ELF-1 (cell line): ENCODE results near the gene NAAA.
A peak's percentile ranks its signal among the peaks of the same experiment; 100 is the strongest.
"Not testable (repeated sequence)": the region's sequence is repeated elsewhere in the genome, so short reads cannot be mapped to it uniquely, and the experiment has no call there.

Experiments
- DNase-seq: peaks from one replicate; pipeline ENCODE4 v3.0.0-alpha.2; 2016; ENCODE audit warnings: low read depth, low spot score

NAAA gene

GRCh38 chr4:75940692-75941253 is at the start of gene NAAA:
NAAA (minus strand) TSS chr4:75941013; CDS start chr4:75940949, 64 bp downstream.
- peak; percentile 91 for DNase-seq

GRCh38 chr4:75989846-75990528 is 49.2 kb upstream of the NAAA start:
- DNase-seq = no peak

GRCh38 chr4:75985116-75985515 is 44.3 kb upstream of the NAAA start:
- no peak for DNase-seq

DNA sequence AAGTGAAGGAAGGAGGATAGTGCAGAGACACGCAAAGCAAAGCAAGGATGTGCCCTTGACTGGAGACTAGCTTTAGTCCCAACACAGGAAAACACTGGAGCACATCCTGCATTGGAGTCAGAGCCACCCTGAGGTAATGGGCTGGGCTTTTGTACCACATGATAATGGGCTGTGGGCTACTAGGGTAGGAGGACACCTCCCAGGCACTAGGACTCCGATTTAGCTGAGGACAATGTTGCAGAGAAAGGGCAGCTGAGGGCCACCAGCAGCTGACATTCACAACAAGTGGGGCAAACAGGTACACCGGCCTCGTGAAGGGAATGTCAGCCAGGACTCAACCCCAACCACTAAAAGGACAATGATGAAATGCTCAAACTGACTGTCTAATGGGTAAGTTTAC is 39.8 kb upstream of the NAAA start:
- DNase-seq = no peak

GRCh38 chr4:75976177-75976576 is 35.4 kb upstream of the NAAA start:
- no peak for DNase-seq

GRCh38 chr4:75973766-75974165 is 33.0 kb upstream of the NAAA start:
- DNase-seq = no peak

DNA sequence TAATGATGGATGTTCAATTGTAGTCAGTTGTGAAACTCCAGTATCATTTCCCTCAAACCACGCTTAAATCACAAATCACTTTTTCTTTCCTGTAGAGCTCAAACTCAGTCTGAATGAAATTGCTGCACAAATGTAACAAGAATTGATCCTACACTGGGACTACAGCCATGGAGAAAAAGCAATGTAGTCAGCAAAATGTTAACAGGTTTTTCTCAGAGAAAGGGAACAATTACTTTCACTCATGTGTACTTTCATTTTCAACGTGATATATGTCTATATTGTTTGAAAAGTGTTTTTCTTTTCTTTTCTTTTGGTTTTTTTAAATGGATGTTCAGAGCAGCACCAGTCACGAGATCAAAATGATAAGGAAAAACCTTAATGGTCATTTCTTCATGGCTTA is 27.3 kb upstream of the NAAA start:
- DNase-seq = no peak

DNA sequence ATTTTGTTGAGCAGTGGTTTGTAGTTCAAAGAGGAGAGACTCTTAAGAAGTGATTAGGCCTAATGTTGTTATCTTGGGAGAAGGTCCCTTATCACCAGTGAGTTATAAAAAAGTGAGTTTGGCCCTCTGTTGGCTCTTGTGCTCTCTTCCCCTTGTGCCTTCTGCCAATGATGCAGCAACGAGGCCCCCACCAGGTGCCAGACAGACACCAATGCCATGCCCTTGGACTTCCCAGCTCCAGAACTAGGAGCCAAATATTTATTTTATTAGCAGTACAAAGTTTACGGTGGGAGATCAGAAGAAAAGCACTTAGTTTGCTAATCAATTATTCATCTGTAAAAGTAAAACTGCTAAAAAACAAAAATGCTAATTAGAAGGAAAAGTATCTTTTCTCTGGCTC is 22.7 kb upstream of the NAAA start:
- DNase-seq = no peak

- DNase-seq = not testable (repeated sequence)
These were observed 21.3 kb upstream of the NAAA start for GRCh38 chr4:75962072-75962471.

DNA sequence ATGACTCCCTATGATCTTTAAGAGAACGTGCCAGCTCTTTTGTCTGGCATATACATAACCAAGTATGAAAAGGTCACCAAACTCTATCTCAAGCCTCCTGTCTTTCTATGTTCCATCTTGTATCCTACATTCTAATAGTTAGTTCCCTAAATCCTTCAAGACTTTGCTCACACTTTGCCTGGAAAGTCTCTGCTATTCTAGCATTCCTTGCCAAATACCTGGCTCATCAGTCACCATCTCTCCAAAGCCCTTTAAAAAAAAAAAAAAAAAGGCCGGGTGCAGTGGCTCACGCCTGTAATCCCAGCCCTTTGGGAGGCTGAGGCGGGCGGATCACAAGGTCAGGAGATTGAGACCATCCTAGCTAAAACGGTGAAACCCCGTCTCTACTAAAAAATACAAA is 17.7 kb upstream of the NAAA start:
- not testable (repeated sequence) for DNase-seq

GRCh38 chr4:75954811-75955210 is 14.0 kb upstream of the NAAA start:
- DNase-seq = not testable (repeated sequence)

DNA sequence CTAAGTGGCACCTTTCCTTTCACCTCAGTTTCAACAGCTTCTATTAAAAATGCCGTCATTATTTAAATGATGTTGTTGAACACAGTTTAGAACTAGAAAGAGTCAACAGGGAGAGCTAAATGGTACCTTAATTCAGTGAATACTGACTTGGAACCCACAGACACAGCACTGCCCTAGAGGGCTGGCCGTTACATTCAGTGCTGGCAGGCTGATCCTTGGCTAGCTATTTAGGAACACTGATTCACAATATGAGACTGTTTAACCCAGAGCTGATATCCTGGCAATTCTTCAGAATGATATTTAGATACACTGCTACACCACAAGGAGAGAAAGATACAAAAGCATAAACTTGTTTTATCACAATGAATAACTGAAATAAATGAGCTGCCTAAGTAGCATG is 12.7 kb upstream of the NAAA start:
- DNase-seq = no peak

GRCh38 chr4:75950213-75950815 is 9.5 kb upstream of the NAAA start:
- no peak for DNase-seq

GRCh38 chr4:75948822-75949444 is 8.1 kb upstream of the NAAA start:
- DNase-seq = no peak

DNA sequence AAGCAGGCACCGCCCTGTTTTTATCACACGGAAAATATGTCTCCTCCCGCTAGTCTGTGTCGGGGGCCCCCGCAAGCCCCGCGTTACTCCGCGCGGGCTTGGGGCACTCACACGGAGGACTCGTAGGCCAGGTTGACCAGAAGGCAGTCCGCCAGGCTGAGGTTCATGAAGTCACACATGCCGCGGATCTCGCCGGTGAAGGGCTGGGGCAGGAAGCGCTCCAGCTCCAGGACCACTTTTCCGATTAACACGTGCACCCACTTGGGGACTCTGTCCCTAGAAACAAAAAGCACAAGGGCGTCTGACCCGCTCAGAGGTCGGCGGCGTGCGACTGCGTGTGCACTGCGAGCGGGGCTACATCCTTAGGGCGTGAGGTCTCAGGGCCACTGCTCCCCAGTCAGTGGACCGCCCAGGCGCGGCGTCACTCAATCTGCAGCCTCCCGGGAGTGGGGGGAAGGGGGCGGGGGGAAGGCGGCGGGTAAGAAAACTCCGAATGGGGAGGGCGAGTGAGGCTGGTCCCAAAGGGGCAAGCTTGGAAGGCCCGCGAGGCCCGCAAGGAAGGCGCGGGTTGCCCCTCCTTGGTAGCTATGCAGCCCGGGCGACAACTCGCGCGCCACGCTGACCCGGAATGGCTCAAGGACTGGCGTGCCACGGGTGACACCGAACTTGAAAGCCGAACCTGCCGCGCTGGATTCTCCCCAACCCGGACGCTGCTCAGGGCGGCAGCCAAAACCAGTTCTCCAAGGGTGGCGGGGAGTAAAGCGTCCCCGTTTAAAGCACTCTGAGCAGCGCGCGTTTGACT is 722 bp downstream of the NAAA start:
- peak; percentile 55 for DNase-seq

DNA sequence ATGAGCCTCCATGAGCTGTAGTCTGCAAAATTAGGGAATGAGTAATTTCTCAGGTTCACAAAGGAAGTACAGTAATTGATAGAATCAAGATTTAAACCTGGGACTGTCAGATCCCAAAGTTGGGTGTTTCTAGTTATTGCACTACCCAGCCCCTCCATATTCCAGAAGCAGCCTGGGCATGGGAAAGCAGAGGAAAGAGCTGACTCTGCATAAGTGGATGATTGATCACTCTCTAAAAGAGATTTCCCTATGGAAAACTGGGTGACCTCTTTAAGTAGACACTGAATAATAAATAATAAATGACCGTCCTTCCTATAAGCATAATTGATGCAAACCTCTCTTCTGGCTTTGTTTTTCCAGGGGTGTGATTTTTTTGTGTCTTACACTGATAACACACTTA is 5.2 kb downstream of the NAAA start:
- no peak for DNase-seq

GRCh38 chr4:75930152-75930551 is 10.7 kb downstream of the NAAA start:
- no peak for DNase-seq

- DNase-seq = peak; percentile 16
These were observed 15.9 kb downstream of the NAAA start for GRCh38 chr4:75924916-75925315.

- DNase-seq = no peak
These were observed 16.4 kb downstream of the NAAA start for GRCh38 chr4:75924309-75924827.

DNA sequence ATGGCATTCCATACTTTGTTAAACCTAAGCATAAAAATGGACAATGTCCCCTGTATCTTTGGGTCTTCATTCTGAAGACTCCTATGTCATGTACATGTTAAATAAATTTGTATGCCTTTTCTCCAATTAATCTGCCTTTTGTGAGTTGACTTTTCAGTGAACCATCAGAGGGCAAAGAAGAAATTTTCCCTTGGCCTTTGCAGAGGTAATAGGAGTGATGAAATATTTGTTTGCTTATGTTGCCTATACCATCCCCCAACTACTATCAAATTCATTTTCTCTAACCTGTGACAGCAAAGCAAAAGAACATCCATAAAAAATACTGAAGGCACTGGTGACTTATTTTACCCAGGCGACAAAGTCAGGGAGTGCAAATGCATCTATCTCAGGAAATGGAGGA is 18.2 kb downstream of the NAAA start:
- no peak for DNase-seq

DNA sequence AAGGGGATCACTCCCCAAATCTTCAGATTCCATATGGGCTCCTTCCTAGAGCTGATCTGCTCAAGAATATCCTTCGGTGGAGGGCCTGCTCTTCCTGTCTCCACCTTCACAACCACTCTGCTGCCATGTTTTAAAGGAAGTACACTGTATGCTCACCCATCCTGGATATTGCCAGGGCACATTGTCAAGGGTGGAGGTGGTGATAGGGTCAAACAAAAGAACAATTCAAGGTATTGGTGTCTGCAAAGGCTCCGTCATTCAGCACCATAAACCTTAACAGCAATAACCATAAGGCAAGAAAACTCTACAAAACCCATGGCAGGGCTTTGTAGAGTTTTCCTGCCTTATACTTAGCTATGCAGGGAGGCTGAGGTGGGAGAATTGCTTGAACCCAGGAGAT is 18.9 kb downstream of the NAAA start:
- no peak for DNase-seq

DNA sequence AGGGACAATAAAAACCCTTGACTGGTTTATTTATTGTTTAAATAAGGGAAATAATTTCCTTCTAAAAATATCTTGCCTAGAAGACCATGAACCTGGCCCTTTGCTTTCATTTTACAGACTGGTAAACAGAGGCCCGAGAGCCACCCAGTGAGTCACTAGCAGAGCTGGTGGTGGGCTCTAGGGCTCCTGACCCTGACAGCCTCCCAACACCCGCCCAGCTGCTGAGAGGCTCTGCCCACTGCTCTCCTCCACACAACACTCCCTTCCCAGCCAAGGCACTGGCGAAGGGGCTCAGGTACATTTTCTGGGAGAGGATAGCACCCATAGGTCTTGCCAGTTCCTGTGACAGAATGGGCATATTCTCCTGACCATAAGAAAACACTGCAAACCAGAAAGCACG is 20.5 kb downstream of the NAAA start:
- DNase-seq = no peak
